ENCODE results near the gene PRKG2.

The PRKG2 gene

DNA sequence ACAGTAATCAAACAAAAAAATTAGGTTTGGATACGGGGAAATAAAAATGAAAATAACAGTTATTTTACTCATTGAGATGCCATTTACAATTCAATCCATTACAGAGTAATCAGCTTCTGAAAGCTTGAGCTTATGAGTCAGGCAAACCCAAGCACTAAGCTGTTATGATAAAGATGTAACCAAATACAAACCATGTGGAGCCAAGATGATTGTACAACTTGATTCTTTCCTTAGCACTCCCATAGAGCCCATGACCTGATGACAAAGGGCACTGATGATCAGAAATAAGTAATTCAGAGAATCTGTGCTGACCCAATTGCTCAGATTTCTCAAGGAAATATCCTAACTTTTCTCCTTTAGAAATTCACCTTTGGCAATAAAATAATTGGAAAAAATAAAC is 40.5 kb upstream of the PRKG2 start:
- TF ChIP-seq, protein P1, sequence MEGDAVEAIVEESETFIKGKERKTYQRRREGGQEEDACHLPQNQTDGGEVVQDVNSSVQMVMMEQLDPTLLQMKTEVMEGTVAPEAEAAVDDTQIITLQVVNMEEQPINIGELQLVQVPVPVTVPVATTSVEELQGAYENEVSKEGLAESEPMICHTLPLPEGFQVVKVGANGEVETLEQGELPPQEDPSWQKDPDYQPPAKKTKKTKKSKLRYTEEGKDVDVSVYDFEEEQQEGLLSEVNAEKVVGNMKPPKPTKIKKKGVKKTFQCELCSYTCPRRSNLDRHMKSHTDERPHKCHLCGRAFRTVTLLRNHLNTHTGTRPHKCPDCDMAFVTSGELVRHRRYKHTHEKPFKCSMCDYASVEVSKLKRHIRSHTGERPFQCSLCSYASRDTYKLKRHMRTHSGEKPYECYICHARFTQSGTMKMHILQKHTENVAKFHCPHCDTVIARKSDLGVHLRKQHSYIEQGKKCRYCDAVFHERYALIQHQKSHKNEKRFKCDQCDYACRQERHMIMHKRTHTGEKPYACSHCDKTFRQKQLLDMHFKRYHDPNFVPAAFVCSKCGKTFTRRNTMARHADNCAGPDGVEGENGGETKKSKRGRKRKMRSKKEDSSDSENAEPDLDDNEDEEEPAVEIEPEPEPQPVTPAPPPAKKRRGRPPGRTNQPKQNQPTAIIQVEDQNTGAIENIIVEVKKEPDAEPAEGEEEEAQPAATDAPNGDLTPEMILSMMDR (IDR thresholded peaks at IDR 0.05; ENCODE audit: insufficient read depth, low read depth, low read length, missing control alignments): no peak
- no peak for DNase-seq (ENCODE audit: low read depth)
- no peak overlapping the region for H3K4me3 ChIP-seq (ENCODE audit: low read depth, low read length)

GRCh38 chr4:81250430-81250829 is 35.4 kb upstream of the PRKG2 start:
- DNase-seq (ENCODE audit: low read depth): no peak
- H3K4me3 ChIP-seq (ENCODE audit: low read depth, low read length): no peak overlapping the region
- TF ChIP-seq, protein P1 (IDR thresholded peaks at IDR 0.05; ENCODE audit: insufficient read depth, low read depth, low read length, missing control alignments): no peak

- TF ChIP-seq, protein P1 (IDR thresholded peaks at IDR 0.05; ENCODE audit: insufficient read depth, low read depth, low read length, missing control alignments): no peak
- H3K4me3 ChIP-seq (ENCODE audit: low read depth, low read length): no peak overlapping the region
- DNase-seq (ENCODE audit: low read depth): no peak
These were observed 30.4 kb upstream of the PRKG2 start for GRCh38 chr4:81245218-81246009.

DNA sequence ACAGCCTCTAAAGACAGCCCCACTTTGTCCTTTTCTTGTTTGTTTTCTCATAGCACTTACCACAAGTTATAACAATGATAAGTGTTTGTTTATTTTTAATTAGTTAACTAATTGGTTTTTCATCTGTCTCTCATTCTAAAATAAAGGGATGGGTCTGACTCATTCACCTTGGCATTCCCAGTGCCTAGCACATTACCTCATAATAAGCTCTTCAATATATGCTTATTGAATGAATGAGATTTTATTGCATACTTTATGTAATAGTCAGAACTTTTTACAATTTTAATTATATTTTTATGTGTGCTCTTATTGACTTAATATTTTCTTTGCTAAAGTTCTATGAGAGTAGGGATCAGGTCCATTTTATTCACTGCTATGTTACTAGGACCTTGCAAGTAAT is 22.8 kb upstream of the PRKG2 start:
- TF ChIP-seq, protein P1 (IDR thresholded peaks at IDR 0.05; ENCODE audit: insufficient read depth, low read depth, low read length, missing control alignments): no peak
- DNase-seq (ENCODE audit: low read depth): no peak
- no peak overlapping the region for H3K4me3 ChIP-seq (ENCODE audit: low read depth, low read length)

- DNase-seq (ENCODE audit: low read depth): no peak
- TF ChIP-seq, protein P1 (IDR thresholded peaks at IDR 0.05; ENCODE audit: insufficient read depth, low read depth, low read length, missing control alignments): no peak
- H3K4me3 ChIP-seq (ENCODE audit: low read depth, low read length): no peak overlapping the region
These were observed 21.1 kb upstream of the PRKG2 start for GRCh38 chr4:81235982-81236749.

GRCh38 chr4:81227968-81228367 is 12.9 kb upstream of the PRKG2 start:
- TF ChIP-seq, protein P1 (IDR thresholded peaks at IDR 0.05; ENCODE audit: insufficient read depth, low read depth, low read length, missing control alignments): no peak
- no peak for DNase-seq (ENCODE audit: low read depth)
- H3K4me3 ChIP-seq (ENCODE audit: low read depth, low read length): no peak overlapping the region
